Breast epithelium (tissue), 3 donors: ENCODE data around the gene RNASE7.

Source experiments
- POLR2A ChIP-seq: fragments of 450-650 bp; IDR thresholded peaks from one replicate; pipeline ENCODE4 v1.6.1; 2016; ENCODE audit warnings: antibody characterized with exemption, mild to moderate bottlenecking, moderate library complexity
- POLR2AphosphoS5 ChIP-seq, 3 donors: sonication (generic); formaldehyde crosslinking; IDR thresholded peaks; one replicate each; pipeline ENCODE4 v1.6.1; 2017; ENCODE audit warnings: antibody characterized with exemption in 3 of 3
- TF ChIP-seq, protein P1 (sequence below), 3 donors: fragments of 450-650 bp; IDR thresholded peaks; one replicate each; pipeline ENCODE4 v1.5.1; 2016 to 2017; ENCODE audit warnings: antibody characterized with exemption in 3 of 3, mild to moderate bottlenecking in 3 of 3, moderate library complexity in 3 of 3

DNA sequence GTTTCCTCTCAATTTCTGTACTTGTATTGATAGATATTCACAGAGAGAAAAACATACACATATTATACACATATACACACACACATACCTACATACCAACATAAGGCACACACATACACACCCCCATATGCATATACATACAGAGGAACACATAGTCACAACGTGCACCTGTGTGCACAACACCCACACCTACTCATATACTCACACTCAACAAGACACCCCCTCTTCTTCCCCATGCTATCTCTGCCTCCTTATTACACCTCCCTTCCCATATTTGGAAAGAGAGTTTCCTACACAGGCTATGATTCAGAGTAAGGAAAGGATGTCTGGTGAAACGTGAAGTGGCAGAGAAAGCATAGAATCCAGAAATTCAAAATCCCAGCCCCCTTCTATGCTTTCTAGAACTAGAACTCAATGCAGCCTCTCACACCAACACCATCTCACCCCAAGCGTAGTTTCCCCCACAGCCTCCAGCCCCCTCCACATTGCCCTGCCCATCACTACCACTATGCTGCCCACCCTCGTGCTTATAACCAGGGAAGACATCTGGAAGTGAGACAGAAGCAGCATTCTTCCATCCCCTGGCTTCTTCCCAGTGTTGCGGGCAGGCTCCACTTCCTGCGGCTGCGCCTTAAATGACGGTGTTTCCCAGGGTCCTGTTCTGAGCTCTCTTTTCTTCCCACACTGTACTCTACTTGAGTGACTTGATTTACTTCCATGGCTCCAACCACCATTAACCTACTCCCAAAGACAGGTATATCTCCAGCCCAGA, 17.9 kb downstream of the RNASE7 start:
- TF ChIP-seq, protein P1, sequence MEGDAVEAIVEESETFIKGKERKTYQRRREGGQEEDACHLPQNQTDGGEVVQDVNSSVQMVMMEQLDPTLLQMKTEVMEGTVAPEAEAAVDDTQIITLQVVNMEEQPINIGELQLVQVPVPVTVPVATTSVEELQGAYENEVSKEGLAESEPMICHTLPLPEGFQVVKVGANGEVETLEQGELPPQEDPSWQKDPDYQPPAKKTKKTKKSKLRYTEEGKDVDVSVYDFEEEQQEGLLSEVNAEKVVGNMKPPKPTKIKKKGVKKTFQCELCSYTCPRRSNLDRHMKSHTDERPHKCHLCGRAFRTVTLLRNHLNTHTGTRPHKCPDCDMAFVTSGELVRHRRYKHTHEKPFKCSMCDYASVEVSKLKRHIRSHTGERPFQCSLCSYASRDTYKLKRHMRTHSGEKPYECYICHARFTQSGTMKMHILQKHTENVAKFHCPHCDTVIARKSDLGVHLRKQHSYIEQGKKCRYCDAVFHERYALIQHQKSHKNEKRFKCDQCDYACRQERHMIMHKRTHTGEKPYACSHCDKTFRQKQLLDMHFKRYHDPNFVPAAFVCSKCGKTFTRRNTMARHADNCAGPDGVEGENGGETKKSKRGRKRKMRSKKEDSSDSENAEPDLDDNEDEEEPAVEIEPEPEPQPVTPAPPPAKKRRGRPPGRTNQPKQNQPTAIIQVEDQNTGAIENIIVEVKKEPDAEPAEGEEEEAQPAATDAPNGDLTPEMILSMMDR (IDR thresholded peaks at IDR 0.05) = no peak
- no peak for TF ChIP-seq POLR2A
- TF ChIP-seq POLR2AphosphoS5 (IDR thresholded peaks at IDR 0.05) = no peak
